MG63 (cell line): Measurements from ENCODE around the gene SPRR1A. TPM values are rescaled to one million over a fixed set of nuclear protein-coding genes. Genes with fewer than 3 reads are reported as not detected.

Experiments
- total RNA-seq: library from RNA; depleted of rRNA; stranded (reverse); fragments of >200 nt; shearing (Covaris generic); gene quantifications from 2 replicates; pipeline ENCODE4 v1.2.3, GENCODE V29; 2014; ENCODE audit warnings: low replicate concordance; rRNA removed

The SPRR1A gene
- total RNA-seq, 1 experiment from 2014 or later: not detected

Other genes with a start within 250 kb of the SPRR1A start
- not detected in 2 replicates for gene KPRP, start 226.1 kb upstream of the SPRR1A start, total RNA-seq
- not detected in 2 replicates for gene LCE1F, start 208.9 kb upstream of the SPRR1A start, total RNA-seq
- gene LCE1E, start 197.8 kb upstream of the SPRR1A start, total RNA-seq: not detected in 2 replicates
- gene LCE1D, start 187.4 kb upstream of the SPRR1A start, total RNA-seq: not detected in 2 replicates
- gene LCE1C, start 177.4 kb upstream of the SPRR1A start, total RNA-seq: not detected in 2 replicates
- gene LCE1B, start 172.1 kb upstream of the SPRR1A start, total RNA-seq: not detected in 2 replicates
- not detected in 2 replicates for gene LCE1A, start 156.6 kb upstream of the SPRR1A start, total RNA-seq
- not detected in 2 replicates for gene LCE6A, start 141.2 kb upstream of the SPRR1A start, total RNA-seq
- gene LCE7A, start 124.1 kb upstream of the SPRR1A start, total RNA-seq: not detected in 2 replicates
- gene SMCP, start 105.8 kb upstream of the SPRR1A start, total RNA-seq: not detected in 2 replicates
- gene IVL, start 75.5 kb upstream of the SPRR1A start, total RNA-seq: not detected in 2 replicates
- gene SPRR5, start 36.9 kb upstream of the SPRR1A start, total RNA-seq: not detected in 2 replicates
- gene SPRR4, start 13.4 kb upstream of the SPRR1A start, total RNA-seq: not detected in 2 replicates
- not detected in 2 replicates for gene SPRR3, start 17.7 kb downstream of the SPRR1A start, total RNA-seq
- not detected in 2 replicates for gene SPRR1B, start 47.1 kb downstream of the SPRR1A start, total RNA-seq
- gene SPRR2D, start 57.0 kb downstream of the SPRR1A start, total RNA-seq: not detected in 2 replicates
- not detected in 2 replicates for gene SPRR2A, start 73.4 kb downstream of the SPRR1A start, total RNA-seq
- not detected in 2 replicates for gene SPRR2B, start 87.5 kb downstream of the SPRR1A start, total RNA-seq
- gene SPRR2E, start 110.4 kb downstream of the SPRR1A start, total RNA-seq: not detected in 2 replicates
- not detected in 2 replicates for gene SPRR2F, start 129.4 kb downstream of the SPRR1A start, total RNA-seq
- not detected in 2 replicates for gene SPRR2G, start 166.8 kb downstream of the SPRR1A start, total RNA-seq
- gene LELP1, start 219.3 kb downstream of the SPRR1A start, total RNA-seq: not detected in 2 replicates
- 0.07 and 1.0 TPM in 2 replicates for gene PRR9, start 233.5 kb downstream of the SPRR1A start, total RNA-seq